GM12875 (cell line): ENCODE data around the gene MYOF.
"Not testable (repeated sequence)": the region's sequence is repeated elsewhere in the genome, so short reads cannot be mapped to it uniquely, and the experiment has no call there.

ENCODE experiments used
- H3K4me3 ChIP-seq: one replicate; pipeline ENCODE4 v1.5.1; 2011; ENCODE audit warnings: low read depth, low read length, control low read depth
- TF ChIP-seq, protein P1 (sequence below): IDR thresholded peaks from 2 replicates; pipeline ENCODE4 v1.5.1; 2011; ENCODE audit warnings: low read depth, mild to moderate bottlenecking, control low read depth, inconsistent platforms, low read length, moderate library complexity, borderline replicate concordance; ENCODE audit not compliant: insufficient read depth

MYOF gene

DNA sequence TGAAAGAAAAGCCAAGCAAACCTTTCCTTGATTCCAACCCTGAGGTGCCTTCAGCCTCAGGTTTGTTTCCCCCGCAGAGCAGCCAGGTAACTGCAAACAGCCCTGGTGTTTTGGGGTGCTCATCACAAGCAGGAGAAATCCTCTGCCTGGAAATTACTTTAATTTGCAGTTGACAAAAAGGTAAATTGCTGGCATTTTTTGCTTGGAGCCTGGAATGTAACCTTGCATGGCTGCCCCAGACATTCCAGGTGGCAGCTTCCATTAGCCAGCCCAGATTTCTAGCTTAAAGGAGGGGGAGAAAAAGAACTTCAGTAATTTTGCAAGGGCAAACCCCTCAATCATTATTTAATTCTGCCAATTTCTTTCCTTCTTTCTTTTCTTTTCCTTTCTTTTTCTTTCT is 194.4 kb downstream of the MYOF start:
- H3K4me3 ChIP-seq: no peak overlapping the region
- TF ChIP-seq, protein P1, sequence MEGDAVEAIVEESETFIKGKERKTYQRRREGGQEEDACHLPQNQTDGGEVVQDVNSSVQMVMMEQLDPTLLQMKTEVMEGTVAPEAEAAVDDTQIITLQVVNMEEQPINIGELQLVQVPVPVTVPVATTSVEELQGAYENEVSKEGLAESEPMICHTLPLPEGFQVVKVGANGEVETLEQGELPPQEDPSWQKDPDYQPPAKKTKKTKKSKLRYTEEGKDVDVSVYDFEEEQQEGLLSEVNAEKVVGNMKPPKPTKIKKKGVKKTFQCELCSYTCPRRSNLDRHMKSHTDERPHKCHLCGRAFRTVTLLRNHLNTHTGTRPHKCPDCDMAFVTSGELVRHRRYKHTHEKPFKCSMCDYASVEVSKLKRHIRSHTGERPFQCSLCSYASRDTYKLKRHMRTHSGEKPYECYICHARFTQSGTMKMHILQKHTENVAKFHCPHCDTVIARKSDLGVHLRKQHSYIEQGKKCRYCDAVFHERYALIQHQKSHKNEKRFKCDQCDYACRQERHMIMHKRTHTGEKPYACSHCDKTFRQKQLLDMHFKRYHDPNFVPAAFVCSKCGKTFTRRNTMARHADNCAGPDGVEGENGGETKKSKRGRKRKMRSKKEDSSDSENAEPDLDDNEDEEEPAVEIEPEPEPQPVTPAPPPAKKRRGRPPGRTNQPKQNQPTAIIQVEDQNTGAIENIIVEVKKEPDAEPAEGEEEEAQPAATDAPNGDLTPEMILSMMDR: no peak

DNA sequence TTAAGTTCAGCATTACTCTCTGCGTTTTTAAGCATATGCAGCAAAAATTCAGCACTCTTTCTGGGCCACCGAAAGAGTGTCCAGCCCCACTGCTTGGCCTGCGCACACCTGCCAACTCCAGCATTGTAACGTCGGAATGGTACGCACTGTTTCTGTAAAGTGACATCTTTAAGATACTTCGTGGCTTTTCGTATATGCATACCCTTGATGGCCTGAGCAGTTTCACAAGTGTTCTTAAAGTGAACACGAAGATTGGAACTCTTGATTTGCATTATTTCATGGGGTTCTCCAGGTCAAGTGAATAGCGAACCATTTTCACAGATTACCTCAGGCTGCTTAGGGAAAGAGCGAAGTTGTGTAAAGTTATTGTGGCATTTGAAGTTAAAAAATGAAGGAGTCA is 197.9 kb downstream of the MYOF start:
- H3K4me3 ChIP-seq: not testable (repeated sequence)

DNA sequence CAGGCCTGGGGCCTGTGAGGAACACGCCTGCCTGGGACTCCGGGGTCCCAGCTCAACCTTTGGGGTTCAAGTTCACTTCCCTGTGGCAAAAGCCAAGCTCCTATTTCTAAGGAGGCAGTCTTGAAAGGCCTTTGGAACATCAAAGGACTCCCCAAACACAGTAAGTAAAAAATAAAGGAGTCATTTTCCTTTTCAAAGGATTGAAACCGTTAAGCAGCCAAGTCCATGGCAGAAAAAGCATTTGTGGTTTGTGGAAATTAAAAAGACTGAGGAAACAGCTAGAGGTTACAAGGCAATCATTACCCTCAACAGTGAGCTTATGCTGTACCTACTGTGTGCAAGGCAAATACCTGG is 200.8 kb downstream of the MYOF start:
- no peak overlapping the region for H3K4me3 ChIP-seq
- TF ChIP-seq, protein P1: no peak

DNA sequence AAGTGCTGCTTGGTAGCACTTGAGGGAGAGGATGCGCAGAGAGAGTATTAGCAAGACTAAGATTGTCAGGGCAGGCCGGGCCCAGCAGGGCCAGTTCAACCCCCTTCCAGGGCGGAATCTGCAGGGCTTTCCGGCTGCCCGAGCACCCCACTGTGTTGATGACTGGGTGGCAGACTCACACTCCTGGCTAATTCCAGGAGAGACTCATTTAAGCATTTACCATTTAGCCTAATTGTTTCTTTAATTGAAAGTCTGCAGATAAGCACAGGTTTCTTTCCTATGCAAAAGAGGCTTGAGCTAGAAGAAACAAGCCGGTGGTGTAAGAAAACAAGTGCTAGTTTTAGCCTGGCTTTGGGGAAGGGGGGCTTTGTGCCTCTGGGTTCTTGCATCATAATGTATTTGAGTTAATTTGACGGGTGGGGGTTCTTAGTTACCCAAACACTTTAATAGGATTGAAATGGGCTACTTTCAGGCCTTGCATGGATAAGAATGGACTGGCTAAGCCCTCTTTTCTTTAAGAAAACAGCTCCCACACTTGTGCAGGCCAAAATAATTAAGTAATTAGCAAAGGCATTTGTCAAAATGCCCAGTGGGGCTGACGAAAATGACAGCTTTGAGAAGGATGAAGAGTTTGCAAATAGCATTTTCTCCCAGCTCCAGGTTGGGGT is 201.3 kb downstream of the MYOF start:
- H3K4me3 ChIP-seq: no peak overlapping the region
- TF ChIP-seq, protein P1: no peak

DNA sequence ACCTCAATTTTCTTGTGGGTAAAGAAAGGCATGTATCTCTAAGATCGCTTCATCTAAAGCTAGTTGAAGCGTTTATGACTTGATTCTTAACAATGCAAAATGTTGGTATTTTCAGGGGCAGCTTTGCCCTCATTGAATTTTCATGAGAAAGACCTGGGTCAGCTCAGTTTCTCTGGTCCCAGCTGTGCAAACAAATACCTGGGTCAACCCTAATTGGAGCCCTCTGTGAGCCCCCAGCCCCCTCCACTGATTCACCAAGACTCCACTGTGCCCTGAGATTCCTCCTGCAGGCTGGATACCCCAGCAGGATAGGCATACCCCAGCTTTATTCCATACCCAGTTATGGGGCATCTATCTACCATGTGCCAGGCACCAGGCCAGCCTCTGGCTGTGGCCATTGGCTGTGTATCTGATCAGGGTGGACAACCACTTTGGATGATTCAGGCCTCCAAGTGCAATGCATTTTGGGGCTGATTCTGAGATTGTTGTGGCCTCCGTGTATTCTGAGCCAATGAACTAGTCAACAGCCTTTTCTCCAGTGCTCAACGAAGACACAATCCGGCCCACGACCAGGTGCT is 201.9 kb downstream of the MYOF start:
- H3K4me3 ChIP-seq: no peak overlapping the region
- TF ChIP-seq, protein P1: no peak

DNA sequence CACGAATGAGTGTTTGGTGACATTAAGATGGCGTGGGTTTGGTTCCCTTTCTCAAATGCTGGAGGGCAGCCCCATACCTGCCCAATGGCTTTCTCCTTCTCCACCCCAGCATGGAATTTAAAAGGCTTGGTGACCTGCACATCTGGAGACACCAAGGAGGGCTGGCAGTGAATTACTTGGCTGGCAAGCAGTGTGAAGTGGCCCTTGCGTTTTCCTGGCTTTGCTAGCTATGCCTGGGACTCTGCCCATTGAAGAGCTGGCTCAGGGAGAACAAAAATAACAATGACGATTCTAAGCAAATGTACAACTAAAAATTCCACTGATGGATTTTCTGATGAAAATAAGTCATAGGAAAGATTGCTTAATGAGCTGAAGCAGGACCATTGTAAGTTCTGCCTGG is 204.8 kb downstream of the MYOF start:
- TF ChIP-seq, protein P1: no peak
- no peak overlapping the region for H3K4me3 ChIP-seq

DNA sequence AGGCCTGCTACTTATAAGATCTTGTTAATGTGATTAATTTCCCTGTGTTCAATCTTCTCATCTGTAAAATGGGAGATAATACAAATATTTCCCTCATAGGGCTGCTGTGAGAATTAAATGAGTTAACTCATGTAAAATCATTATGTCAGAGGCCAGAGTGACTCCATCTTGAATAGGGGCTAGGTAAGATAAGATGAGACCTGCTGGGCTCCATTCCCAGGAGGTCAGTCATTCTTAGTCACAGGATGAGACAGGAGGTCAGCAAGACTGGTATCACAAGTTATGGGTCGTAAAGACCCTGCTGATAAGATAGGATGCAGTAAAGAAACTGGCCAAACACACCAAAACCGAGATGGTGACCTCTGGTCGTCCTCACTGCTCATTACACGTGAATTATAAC is 207.7 kb downstream of the MYOF start:
- TF ChIP-seq, protein P1: no peak
- H3K4me3 ChIP-seq: no peak overlapping the region
